Amygdala (tissue), 56 donors: Measurements from ENCODE around the gene TMEM120A.

Experiments
- DNase-seq, 56 donors: peaks; one replicate each; lab custom pipeline; 2025; lab: John Stamatoyannopoulos, UW

TMEM120A gene

GRCh38 chr7:75982306-75983064 is 11.9 kb downstream of the TMEM120A start:
- DNase-seq, result no peak

- no peak for DNase-seq
Observed at GRCh38 chr7:75981453-75982305, 12.7 kb downstream of the TMEM120A start.

- DNase-seq, result no peak
Observed at GRCh38 chr7:75981203-75981452, 13.3 kb downstream of the TMEM120A start.

GRCh38 chr7:75980430-75981202 is 13.8 kb downstream of the TMEM120A start:
- no peak for DNase-seq

DNA sequence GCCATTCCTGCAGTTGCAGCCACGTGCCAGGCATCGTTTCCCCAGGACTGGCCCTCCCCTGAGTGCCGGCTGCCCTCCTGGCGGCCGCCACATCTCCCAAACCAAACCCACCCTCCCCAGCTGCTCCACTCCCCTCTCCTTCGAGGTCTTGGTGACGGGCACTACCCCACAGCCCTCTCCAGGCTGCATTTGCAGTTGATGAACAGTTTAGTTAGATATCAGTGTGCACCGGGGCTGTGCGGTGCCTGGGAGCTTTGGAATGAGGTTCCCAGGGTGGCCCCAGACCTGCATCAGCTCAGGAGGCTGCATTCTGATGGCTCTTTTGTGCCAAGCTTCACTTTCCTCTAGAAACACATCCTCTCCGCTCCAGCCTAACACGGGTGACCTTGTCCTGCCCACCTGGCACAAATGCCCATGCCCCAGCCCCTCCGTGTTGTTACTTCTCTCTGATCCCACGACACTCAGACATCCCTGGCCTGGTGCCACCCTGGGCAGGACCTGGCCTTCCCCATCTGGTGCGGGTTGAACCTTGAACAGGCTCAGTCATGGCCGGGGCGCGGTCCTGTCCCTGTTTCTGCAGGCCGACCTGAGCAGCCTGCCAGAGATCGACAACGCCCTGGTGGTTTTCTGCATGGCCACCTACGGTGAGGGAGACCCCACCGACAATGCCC is 14.5 kb downstream of the TMEM120A start:
- DNase-seq, result no peak

GRCh38 chr7:75977743-75978142 is 16.7 kb downstream of the TMEM120A start:
- DNase-seq, result peak in 1 of 56 donors; percentile 27

DNA sequence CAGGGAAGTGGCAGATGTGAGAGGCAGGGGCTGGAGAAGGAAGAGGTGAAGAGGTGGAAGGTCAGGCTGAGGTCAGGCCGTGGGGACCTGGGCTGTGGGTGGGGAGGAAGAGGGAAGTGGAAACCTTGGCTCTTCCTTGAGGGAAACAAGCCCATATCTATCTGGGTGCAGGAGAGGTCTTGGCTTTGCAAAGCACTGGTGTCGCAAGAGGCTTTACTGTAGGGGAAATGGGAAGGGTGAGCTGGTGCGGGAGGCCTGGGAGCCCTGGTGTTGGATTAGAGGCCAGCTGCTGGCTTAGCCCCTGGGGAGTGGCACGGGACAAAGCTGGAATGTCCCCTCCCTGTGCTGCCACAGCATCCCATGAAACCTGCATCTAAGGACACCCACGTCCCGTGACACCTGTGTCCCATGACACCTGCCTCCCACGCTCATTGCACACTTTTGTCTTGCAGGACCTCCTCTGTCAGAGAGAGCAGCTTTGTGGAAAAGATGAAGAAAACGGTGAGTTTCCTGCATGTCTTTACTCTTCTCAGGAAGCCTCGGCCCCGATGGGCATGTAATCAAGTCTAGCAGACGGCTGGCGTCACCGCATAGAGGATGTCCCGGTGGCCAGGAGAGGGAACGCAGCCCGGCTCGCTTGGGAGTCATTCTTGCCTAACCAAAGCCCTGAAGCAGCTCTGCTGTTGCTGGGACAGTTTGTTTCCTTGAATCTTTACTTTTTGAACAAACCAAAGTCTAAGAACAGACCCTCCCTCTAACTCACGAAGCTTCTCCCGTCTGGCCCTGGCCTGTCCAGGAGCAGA is 22.2 kb downstream of the TMEM120A start:
- no peak for DNase-seq

- no peak for DNase-seq
Observed at GRCh38 chr7:75971309-75971960, 23.0 kb downstream of the TMEM120A start.

- no peak for DNase-seq
Observed at GRCh38 chr7:75969704-75970498, 24.5 kb downstream of the TMEM120A start.

- peak in 1 of 56 donors; percentile 41 for DNase-seq
Observed at GRCh38 chr7:75969182-75969581, 25.2 kb downstream of the TMEM120A start.

GRCh38 chr7:75968561-75969001 is 25.8 kb downstream of the TMEM120A start:
- DNase-seq, result peak in 46 of 56 donors; percentile 17 to 88 (median 60)

- no peak for DNase-seq
Observed at GRCh38 chr7:75968012-75968411, 26.4 kb downstream of the TMEM120A start.

GRCh38 chr7:75967487-75967997 is 26.9 kb downstream of the TMEM120A start:
- no peak for DNase-seq

DNA sequence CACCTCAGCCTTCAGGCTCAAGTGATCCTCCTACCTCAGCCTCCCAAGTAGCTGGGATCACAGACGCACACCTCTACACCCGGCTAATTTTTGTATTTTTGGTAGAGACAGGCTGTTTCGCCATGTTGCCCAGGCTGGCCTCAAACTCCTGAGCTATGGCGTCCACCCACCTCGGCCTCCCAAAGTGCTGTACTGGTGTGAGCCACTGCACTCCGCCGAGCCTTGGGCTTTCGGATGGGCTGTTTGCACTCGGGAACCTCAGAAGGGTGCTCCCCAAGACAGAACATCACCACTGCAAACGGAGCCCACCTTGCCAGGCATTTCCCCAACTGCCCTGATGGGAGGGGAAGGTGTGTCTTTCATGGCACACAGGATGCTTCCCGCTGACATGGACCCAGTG is 27.3 kb downstream of the TMEM120A start:
- no peak for DNase-seq

DNA sequence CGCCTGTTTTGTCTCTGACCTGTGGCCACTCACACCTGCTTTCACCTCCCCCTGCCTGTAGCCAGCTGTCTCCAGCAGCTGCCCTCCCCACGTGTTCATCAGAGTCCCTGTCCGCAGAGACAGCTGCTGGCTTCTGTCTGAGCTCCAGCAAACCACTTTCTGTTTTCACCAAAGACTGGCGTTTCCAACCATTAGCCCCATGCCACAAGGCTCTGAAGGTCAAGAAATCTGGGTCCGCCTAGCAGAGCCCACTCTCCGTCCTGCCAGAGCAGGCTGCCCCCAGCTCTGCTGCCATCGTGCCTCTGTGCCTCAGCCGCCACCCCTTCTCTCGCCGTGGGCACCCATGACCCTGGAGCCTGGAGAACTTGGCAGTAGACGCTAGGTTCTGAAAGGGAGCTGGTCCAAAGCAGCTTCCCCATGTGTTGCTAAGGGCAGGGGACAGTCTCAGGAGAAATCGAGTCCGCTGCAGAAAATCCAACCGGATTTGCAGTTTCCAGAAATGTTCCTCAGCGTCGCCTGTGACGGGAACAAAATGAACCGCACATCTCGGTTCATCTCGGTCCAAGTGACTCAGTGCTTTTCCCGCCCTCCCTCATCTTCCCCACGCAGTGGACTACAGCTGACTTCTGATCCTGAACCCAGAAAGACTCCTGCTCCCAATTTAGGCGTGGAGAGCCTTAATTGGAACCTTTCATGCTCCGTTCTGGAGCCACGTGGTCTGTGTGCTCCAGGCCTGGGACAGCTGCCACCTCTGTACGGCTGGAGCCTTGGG is 28.0 kb downstream of the TMEM120A start:
- peak in 18 of 56 donors; percentile 22 to 69 (median 43) for DNase-seq

DNA sequence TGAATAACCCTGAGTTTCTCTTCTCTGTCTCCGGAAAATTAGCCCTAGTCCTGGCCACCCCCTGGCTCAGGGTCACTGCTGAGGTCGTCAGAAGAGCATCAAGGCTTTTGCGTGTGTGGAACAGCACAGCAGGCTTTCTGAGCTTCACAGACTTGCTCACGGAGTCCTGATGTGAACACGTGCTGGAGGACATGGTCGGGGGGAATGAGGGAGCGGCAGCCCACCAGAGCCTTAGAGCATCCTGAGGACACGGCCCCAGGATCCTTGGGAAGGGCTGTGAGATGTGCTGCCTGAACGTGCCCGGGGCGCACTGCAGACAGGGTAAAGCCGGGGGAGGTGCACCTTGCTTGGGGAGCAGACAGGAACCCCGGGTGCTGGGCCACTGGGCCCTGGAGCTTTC is 28.8 kb downstream of the TMEM120A start:
- DNase-seq, result no peak

DNA sequence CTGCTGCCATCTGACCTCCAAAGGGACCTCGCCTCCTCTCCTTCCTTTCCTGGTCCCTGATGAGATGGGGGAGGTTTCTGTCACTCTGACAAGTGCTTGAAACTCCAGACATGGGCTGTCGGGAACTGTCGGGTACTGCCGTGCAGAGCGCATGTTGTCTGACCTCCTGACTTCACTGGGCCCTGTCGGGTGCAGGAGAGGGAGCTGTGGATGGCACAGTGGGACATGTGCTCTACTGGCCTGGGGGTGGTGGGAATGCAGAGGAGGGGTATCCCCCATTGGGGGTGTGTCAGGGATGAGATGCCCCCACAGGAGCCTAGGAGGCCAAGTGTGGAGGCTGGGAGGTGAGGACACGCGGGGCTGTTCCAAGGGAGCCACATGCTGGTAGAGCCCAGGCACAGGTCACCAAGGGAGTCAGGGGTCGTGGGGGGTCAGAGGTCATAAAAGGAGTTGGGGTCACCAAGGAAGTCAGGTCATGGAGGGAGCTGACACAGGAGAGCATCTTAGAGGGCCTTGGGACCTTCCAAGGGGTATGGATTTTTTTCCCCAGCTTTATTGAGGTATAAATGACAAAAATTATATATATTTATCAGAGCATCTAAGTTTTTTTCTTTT is 30.9 kb downstream of the TMEM120A start:
- DNase-seq, result no peak
